Measurements from ENCODE around the gene SPANXN1.
"Not testable (repeated sequence)": the region's sequence is repeated elsewhere in the genome, so short reads cannot be mapped to it uniquely, and the experiment has no call there.

The SPANXN1 gene, protein sequence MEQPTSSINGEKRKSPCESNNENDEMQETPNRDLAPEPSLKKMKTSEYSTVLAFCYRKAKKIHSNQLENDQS

DNA sequence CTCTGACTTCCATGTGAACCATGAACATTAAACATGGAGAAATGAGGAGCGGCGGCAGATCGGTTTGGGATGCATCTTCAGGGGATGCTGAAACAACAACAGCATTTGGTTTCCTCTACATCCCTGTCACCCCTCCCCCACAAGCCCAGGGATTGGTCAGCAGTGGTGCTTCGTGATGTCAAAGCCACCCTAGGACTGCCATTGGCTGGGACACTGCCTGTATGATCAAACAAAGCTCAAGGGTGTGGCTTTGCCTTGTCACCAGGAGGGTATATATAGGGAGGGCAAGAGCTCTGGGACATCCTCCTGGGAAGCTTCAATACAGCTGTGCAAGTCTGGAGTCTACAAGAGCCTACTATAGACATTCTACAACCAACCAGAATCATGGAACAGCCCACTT lies at the start of gene SPANXN1:
SPANXN1 (plus strand) TSS at position 301 of the 400 bp plus-strand sequence; CDS start at position 385, 84 bp downstream.
- DNase-seq = not testable (repeated sequence)

DNA sequence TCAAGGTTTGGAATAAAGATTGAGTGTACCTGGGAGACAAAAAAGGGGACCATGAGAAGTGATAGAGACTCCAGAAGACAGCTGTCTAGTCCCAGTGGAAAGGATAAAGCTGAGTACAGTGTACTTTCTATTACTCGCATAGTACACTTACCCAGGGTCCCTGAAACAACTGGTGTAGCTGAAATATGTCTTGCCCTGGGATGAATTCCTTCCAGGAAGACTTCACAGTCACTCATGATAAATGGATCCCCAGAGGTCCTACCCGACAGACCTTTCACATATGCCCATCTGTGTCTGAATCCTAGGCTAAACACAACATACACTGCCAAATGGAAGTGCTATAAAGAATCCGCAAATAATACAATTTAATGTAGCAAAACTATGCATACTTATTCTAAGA lies 48.2 kb upstream of the SPANXN1 start:
- DNase-seq = no peak

DNA sequence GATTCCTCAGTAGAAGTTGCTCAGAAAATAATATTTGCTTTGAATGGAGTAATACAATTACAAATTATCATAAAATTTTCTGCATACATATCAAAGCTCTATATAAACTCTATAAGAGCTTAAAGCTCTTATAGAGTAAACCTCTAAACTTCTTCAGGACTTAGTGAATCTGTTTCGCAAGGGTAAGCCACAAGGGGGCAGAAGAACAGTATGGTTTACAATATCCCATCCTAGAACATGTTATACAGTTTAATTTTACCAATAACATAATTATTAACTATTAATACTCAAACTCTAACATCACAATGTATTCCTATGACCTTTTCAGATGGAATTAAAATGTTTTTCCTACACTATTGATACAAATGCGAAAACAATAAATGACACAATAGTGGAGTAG lies 33.8 kb upstream of the SPANXN1 start:
- no peak for DNase-seq

DNA sequence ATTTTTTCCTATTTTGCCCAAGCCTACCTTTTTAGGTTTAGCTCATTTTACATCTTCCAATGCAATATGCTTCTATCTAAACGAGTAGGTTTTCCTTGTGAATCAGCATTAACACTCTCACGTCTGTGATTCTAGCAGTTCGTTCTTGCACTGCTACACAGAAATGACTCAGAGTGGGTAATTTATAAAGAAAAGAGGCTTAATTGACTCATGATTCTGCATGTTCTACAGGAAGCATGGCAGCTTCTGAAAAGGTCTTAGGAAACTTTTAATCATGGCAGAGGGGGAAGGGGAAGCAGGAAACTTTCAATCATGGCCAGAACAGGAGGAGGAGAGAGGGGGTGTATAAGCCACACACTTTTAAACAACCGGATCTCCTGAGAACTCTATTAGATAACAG lies 44.9 kb downstream of the SPANXN1 start:
- no peak for DNase-seq
